Uterine smooth muscle cell (primary cell): ENCODE data around the gene SULT1A1. TPM values are rescaled to one million over a fixed set of nuclear protein-coding genes. Genes with fewer than 3 reads are reported as not detected.

Source experiments
- total RNA-seq: library from RNA; depleted of rRNA; stranded (reverse); fragments of >200 nt; gene quantifications from 2 replicates; pipeline ENCODE4 v1.2.3, GENCODE V29; 2014

The SULT1A1 gene
- 0.77 and 0.87 TPM in 2 replicates for total RNA-seq

GRCh38 chr16:28609631-28610594 is at the start of gene SULT1A1:
Gene SULT1A1, minus strand, starts transcription at chr16:28610044. Its CDS starts 1,189 bp downstream, at chr16:28608855.

GRCh38 chr16:28637765-28638164 is 27.9 kb upstream of the SULT1A1 start, which contains the start of gene NPIPB8:
Gene NPIPB8, plus strand, starts transcription at chr16:28638065. Its CDS starts 296 bp downstream, at chr16:28638361.

GRCh38 chr16:28596840-28597691 is 12.8 kb downstream of the SULT1A1 start, which contains the start of gene SULT1A2:
Gene SULT1A2, minus strand, starts transcription at chr16:28597050. Its CDS starts 1,120 bp downstream, at chr16:28595930.

Other genes starting within 250 kb of the SULT1A1 start
- gene NPIPB6, start 246.5 kb downstream of the SULT1A1 start, total RNA-seq = 0.33 and 0.75 TPM in 2 replicates
- 127 and 171 TPM in 2 replicates for gene EIF3CL, start 206.2 kb downstream of the SULT1A1 start, total RNA-seq
- gene NPIPB7, start 137.7 kb downstream of the SULT1A1 start, total RNA-seq = not detected in 2 replicates
- 13.3 and 15.1 TPM in 2 replicates for gene CLN3, start 118.0 kb downstream of the SULT1A1 start, total RNA-seq
- gene APOBR, start 115.4 kb downstream of the SULT1A1 start, total RNA-seq = not detected in 2 replicates
- not detected in 2 replicates for gene IL27, start 103.2 kb downstream of the SULT1A1 start, total RNA-seq
- gene NUPR1, start 71.1 kb downstream of the SULT1A1 start, total RNA-seq = 12.1 and 30.9 TPM in 2 replicates
- 9.4 and 10.0 TPM in 2 replicates for gene SGF29, start 56.1 kb downstream of the SULT1A1 start, total RNA-seq
- under 0.01 TPM in 1 of 2 replicates, not detected in the other for gene SULT1A2, start 13.0 kb downstream of the SULT1A1 start, total RNA-seq
- gene NPIPB8, start 28.0 kb upstream of the SULT1A1 start, total RNA-seq = under 0.01 and 0.12 TPM in 2 replicates
- gene EIF3C, start 101.4 kb upstream of the SULT1A1 start, total RNA-seq = 108 and 129 TPM in 2 replicates
- gene NPIPB9, start 141.7 kb upstream of the SULT1A1 start, total RNA-seq = 4.1 and 4.3 TPM in 2 replicates
- 62.1 and 67.1 TPM in 2 replicates for gene ATXN2L, start 213.0 kb upstream of the SULT1A1 start, total RNA-seq
- gene TUFM, start 236.3 kb upstream of the SULT1A1 start, total RNA-seq = 126 and 136 TPM in 2 replicates